Esophagus mucosa (tissue), 1 donor: ENCODE results near the gene RAPGEF3. TPM values are rescaled to one million over a fixed set of nuclear protein-coding genes. Genes with fewer than 3 reads are reported as not detected.

Experiments used
- ATAC-seq: fragments of 200-7000 bp; cut with Tn5 transposase; one replicate; pipeline ENCODE4 v1.9.1; 2020
- total RNA-seq: library from RNA; stranded (reverse); gene quantifications from one replicate; pipeline ENCODE4 v1.2.4, GENCODE V29; 2023
- donor health status: DM: yes; HTN: yes; CAD: no.

RAPGEF3 gene
- total RNA-seq, 1 donor from 2014 or later = 16.5 TPM

GRCh38 chr12:47717443-47718193 is 41.1 kb downstream of the RAPGEF3 start:
- ATAC-seq = peak; percentile 57

- no peak for ATAC-seq
Observed at GRCh38 chr12:47717046-47717442, 41.6 kb downstream of the RAPGEF3 start.

GRCh38 chr12:47715877-47716548 is 42.7 kb downstream of the RAPGEF3 start:
- ATAC-seq = peak; percentile 3

- ATAC-seq = peak; percentile 51
Observed at GRCh38 chr12:47715393-47715876, 43.2 kb downstream of the RAPGEF3 start.

DNA sequence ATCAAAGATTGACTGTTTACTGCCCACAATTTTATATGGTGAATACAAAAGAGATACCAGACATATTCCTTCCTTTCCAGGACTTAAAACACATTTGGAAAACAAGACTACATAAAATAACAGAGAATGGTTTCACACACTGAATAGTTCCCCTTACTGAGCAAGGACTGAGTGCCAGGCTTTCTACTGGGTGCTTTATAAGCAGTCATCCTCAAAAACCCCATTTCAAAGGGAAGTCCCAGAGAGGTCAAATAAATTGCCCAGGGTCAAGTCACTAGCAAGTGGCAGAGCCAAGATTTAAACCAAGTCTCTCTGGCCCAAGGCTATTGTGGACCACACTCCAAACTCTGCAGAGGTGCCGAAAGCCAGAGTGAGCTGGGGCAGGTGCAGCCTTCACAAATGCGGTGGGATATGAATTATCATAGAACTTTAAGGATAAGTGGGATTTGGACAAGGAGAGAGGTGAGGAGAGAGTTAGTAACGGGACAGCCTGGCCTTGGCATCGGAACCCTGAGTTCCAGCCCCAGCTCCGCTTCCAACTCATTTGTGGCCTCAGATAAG is 43.8 kb downstream of the RAPGEF3 start:
- ATAC-seq = no peak

DNA sequence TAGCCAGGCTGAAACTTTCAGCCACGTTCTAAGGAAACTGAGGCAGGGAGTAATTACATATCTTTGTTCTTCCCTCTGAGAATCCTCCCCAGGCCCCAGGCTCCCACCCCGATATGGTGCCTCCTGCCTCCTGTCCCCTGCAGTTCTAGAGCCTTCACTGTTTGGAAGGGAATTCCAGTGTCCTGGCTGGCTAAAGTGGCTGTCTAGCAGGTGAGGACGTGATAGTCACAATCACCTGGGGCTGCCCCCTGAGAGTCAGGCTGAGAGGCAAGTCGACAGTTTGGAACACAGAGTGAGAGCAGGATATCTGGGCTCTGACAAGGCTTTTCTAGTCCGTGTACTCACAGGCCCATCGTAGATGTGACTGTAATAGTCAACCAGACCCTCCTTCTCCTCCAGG is 46.5 kb downstream of the RAPGEF3 start:
- no peak for ATAC-seq

- no peak for ATAC-seq
Observed at GRCh38 chr12:47711448-47711847, 47.2 kb downstream of the RAPGEF3 start.

- ATAC-seq = no peak
Observed at GRCh38 chr12:47710278-47710677, 48.4 kb downstream of the RAPGEF3 start.

GRCh38 chr12:47709671-47710070 is 49.0 kb downstream of the RAPGEF3 start:
- no peak for ATAC-seq

DNA sequence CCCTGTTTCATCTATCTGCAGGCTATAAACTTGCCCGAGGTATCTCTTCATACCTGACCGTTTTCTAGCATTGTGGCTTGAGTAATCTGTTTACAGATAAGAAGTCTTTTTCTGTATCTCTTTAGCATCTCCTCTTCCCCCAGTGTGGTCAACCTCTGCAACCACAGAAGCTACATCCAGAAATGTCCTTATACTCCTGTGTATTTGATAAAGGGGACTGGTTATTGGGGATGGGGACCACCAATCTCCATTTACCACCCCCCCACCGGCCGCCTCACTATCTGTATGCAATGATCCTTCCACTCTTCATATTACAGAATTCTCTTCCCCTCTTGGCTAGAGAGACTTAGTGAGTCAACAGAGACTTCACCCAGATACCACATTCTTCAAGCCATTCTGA is 49.4 kb downstream of the RAPGEF3 start:
- no peak for ATAC-seq

DNA sequence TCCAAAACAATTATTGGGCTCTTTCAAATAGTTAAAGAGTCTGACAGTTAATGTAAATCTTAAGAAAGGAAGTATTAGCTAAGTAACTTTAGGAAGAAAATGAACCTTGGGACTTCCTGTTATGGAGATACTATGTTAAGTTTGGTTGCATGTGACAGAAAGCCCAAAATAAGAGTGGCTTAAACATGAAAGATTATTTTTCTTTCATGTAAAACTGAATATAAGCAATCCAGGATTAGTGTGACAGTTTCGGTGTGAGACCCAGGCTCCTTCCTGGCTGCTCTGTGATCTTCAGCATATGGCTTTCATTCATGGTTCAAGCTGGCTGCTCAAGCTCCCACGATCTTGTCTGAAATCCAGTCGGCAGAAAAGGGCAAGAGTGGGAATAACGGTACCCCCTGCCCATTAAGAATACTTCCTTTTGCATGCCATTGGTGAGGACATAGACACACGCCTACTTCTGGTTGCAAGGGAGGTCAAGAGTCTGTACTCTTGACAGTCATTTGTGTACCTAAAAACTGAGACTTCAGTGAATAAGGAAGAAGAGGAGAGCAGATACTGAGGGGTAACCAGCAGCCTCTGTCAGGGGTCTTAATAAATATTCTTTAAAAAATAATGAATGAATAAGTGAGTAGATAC is 50.7 kb downstream of the RAPGEF3 start:
- ATAC-seq = no peak

DNA sequence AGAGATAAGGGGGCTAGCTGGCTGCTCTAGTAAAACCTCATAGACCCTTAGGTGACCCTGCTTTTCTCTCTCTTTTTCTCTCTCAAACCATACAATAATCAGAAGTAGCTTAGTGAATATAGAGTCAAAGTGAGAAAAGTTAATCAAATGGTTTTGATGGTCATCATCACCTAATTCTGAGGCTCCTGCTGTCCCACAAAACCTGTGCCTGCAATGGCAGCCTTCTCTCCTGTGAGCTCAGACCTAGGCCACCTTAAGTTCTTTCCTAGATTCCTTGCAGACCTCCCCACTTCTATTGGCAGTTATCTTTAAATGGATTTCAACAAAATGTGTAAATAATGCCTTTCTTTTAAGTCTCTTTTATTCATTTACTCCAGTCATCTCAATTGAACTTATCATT is 51.3 kb downstream of the RAPGEF3 start:
- no peak for ATAC-seq

DNA sequence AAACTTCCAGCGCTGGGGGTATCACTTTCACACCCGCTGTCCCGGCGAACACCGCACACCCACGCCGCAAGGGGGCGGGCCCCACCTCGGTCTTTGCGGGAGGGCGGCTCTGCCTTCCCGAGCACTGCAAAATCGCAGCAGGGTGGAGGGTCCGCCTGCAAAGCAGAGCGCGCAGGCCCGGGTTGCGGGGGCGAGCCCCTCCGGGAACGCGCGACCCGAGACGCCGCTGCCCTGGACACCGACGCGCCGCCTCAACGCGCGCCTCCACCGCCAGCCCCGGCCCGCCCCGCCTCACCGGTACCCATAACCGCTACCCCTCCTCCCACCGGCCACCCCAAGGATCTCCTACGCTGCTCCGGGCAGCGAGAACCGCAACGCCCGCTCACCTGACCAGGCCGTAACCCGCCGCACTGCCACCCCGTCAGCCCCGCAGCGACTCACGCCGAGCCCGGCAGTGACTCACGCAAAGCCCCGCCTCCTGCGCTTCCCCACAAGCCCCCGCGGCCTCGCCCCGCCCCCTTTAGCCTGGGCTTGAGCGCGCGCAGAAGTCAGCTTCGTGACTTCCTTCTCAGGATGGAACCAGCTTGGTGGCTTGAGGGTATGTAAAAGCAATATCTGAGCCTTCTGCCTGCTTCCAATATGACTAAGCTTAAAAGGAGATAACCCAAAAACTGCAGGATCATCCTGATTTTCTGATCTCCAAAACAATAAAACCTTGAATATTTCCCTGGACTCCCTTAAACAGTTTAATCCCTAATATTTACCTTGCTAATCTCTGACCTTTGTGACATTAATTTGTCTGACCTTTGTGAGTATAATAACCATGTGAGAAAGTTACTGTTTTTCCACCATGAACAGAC is 52.9 kb downstream of the RAPGEF3 start, which contains the start of gene RPAP3:
RPAP3 (minus strand) TSS at position 465 of the 860 bp plus-strand sequence. CDS start 3,190 bp downstream, outside the sequence.
- peak; percentile 98 for ATAC-seq

GRCh38 chr12:47705229-47705565 is 53.5 kb downstream of the RAPGEF3 start:
- no peak for ATAC-seq

- no peak for ATAC-seq
Observed at GRCh38 chr12:47704719-47705118, 54.0 kb downstream of the RAPGEF3 start.

GRCh38 chr12:47700263-47700662 is 58.4 kb downstream of the RAPGEF3 start:
- no peak for ATAC-seq

GRCh38 chr12:47698631-47699030 is 60.0 kb downstream of the RAPGEF3 start:
- no peak for ATAC-seq

DNA sequence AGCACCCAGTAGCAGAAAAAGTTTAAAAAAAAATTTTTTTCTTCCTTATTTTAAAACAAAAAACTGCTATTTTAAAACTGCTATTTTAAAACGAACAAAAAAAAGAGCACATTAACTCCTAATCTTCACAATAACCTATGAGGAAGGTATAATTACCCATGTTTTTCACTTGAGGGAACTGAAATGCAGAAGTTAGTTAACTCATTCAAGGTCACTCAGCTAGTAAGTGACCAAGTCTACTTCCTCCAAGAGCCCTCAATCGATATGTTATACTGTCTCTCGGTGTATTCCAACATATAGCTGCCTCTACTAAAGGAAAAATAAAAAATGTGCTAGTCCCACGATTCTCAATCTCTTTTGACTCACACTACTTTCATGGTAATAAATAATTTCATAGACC is 60.6 kb downstream of the RAPGEF3 start:
- ATAC-seq = no peak

DNA sequence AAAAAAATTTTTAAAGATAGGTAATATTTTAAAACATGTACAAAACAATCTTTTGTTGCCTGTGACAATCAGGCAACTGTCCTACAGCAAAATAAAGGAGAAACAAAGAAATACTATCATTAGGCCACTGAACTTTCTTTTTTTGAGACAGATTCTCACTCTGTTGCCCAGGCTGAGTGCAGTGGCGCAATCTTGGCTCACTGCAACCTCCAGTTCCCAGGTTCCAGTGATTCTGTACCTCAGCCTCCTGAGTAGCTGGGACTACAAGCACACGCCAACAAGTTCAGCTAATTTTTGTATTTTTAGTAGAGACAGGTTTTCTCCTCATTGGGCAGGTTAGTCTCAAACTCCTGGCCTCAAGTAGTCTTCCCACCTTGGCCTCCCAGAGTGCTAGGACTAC is 69.5 kb downstream of the RAPGEF3 start:
- no peak for ATAC-seq

- ATAC-seq = no peak
Observed at GRCh38 chr12:47687636-47688035, 71.0 kb downstream of the RAPGEF3 start.

GRCh38 chr12:47686645-47687240 is 71.9 kb downstream of the RAPGEF3 start:
- ATAC-seq = no peak
